Skeletal muscle satellite cell (primary cell): ENCODE results near the gene PGM5.

Source experiments
- H3K27me3 ChIP-seq: 2 replicates; pipeline ENCODE4 v1.7.0; 2013; ENCODE audit warnings: low read length; ENCODE audit not compliant: control insufficient read depth, insufficient read depth
- H3K36me3 ChIP-seq: 2 replicates; pipeline ENCODE4 v1.7.0; 2013; ENCODE audit warnings: mild to moderate bottlenecking, control low read depth, low read length; ENCODE audit not compliant: insufficient read depth
- H3K4me1 ChIP-seq: 2 replicates; pipeline ENCODE4 v1.7.0; 2013; ENCODE audit warnings: low read length; ENCODE audit not compliant: control insufficient read depth, insufficient read depth
- H3K4me2 ChIP-seq: 2 replicates; pipeline ENCODE4 v1.7.0; 2013; ENCODE audit warnings: mild to moderate bottlenecking, low read length
- H3K4me3 ChIP-seq: 2 replicates; pipeline ENCODE4 v1.7.0; 2013; ENCODE audit warnings: low read length
- H3K9ac ChIP-seq: 2 replicates; pipeline ENCODE4 v1.7.0; 2013; ENCODE audit warnings: mild to moderate bottlenecking, low read depth, low read length, moderate library complexity
- H3K9me3 ChIP-seq: replicated peaks from 2 replicates; pipeline ENCODE4 v1.7.0; 2013; ENCODE audit warnings: mild to moderate bottlenecking, control low read depth, low read length

Gene PGM5

GRCh38 chr9:68454579-68455334 is 98.3 kb downstream of the PGM5 start:
- H3K4me3 ChIP-seq, result no peak overlapping the region
- no peak overlapping the region for H3K4me2 ChIP-seq
- no peak overlapping the region for H3K9ac ChIP-seq
- no peaks in the 10 kb centered on the region for H3K4me1 ChIP-seq
- H3K27me3 ChIP-seq, result no peaks in the 10 kb centered on the region
- H3K9me3 ChIP-seq, result no peaks in the 10 kb centered on the region
- H3K36me3 ChIP-seq, result no peaks in the 10 kb centered on the region

GRCh38 chr9:68455451-68455850 is 99.0 kb downstream of the PGM5 start:
- no peak overlapping the region for H3K4me3 ChIP-seq
- no peaks in the 10 kb centered on the region for H3K36me3 ChIP-seq
- no peaks in the 10 kb centered on the region for H3K9me3 ChIP-seq
- no peaks in the 10 kb centered on the region for H3K27me3 ChIP-seq
- no peak overlapping the region for H3K9ac ChIP-seq
- H3K4me1 ChIP-seq, result no peaks in the 10 kb centered on the region
- H3K4me2 ChIP-seq, result no peak overlapping the region

- no peak overlapping the region for H3K4me2 ChIP-seq
- no peaks in the 10 kb centered on the region for H3K27me3 ChIP-seq
- no peak overlapping the region for H3K4me3 ChIP-seq
- no peak overlapping the region for H3K9ac ChIP-seq
- H3K4me1 ChIP-seq, result no peaks in the 10 kb centered on the region
- H3K9me3 ChIP-seq, result no peaks in the 10 kb centered on the region
- no peaks in the 10 kb centered on the region for H3K36me3 ChIP-seq
These were observed 101.4 kb downstream of the PGM5 start for GRCh38 chr9:68457803-68458202.

- Histone ChIP-seq H3K4me2 (no peak overlapping the region), H3K9me3 (no peaks in the 10 kb centered on the region), H3K4me1 (no peaks in the 10 kb centered on the region), H3K4me3 (no peak overlapping the region), H3K27me3 (no peaks in the 10 kb centered on the region), H3K9ac (no peak overlapping the region), H3K36me3 (no peaks in the 10 kb centered on the region)
These were observed 102.5 kb downstream of the PGM5 start for GRCh38 chr9:68458918-68459317.

- Histone ChIP-seq H3K4me3 (no peak overlapping the region), H3K9me3 (no peaks in the 10 kb centered on the region), H3K4me2 (no peak overlapping the region), H3K36me3 (no peaks in the 10 kb centered on the region), H3K27me3 (no peaks in the 10 kb centered on the region), H3K9ac (no peak overlapping the region), H3K4me1 (no peaks in the 10 kb centered on the region)
These were observed 105.8 kb downstream of the PGM5 start for GRCh38 chr9:68462105-68462775.

GRCh38 chr9:68470067-68470466 is 113.7 kb downstream of the PGM5 start:
- no peaks in the 10 kb centered on the region for H3K27me3 ChIP-seq
- H3K4me3 ChIP-seq, result no peak overlapping the region
- H3K36me3 ChIP-seq, result no peaks in the 10 kb centered on the region
- H3K9ac ChIP-seq, result no peak overlapping the region
- no peaks in the 10 kb centered on the region for H3K4me1 ChIP-seq
- no peaks in the 10 kb centered on the region for H3K9me3 ChIP-seq
- H3K4me2 ChIP-seq, result no peak overlapping the region

- Histone ChIP-seq H3K36me3 (no peaks in the 10 kb centered on the region), H3K4me2 (no peak overlapping the region), H3K27me3 (no peaks in the 10 kb centered on the region), H3K9ac (no peak overlapping the region), H3K4me1 (no peaks in the 10 kb centered on the region), H3K9me3 (no peaks in the 10 kb centered on the region), H3K4me3 (no peak overlapping the region)
These were observed 114.2 kb downstream of the PGM5 start for GRCh38 chr9:68470634-68471033.

GRCh38 chr9:68472119-68472518 is 115.7 kb downstream of the PGM5 start:
- Histone ChIP-seq H3K36me3 (no peaks in the 10 kb centered on the region), H3K9me3 (no peaks in the 10 kb centered on the region), H3K27me3 (no peaks in the 10 kb centered on the region), H3K4me2 (no peak overlapping the region), H3K4me1 (no peaks in the 10 kb centered on the region), H3K4me3 (no peak overlapping the region), H3K9ac (no peak overlapping the region)

GRCh38 chr9:68473790-68474189 is 117.4 kb downstream of the PGM5 start:
- Histone ChIP-seq H3K4me3 (no peak overlapping the region), H3K4me1 (no peaks in the 10 kb centered on the region), H3K27me3 (no peaks in the 10 kb centered on the region), H3K36me3 (no peaks in the 10 kb centered on the region), H3K4me2 (no peak overlapping the region), H3K9ac (no peak overlapping the region), H3K9me3 (no peaks in the 10 kb centered on the region)

- Histone ChIP-seq H3K9me3 (no peaks in the 10 kb centered on the region), H3K4me3 (no peak overlapping the region), H3K27me3 (no peaks in the 10 kb centered on the region), H3K4me1 (no peaks in the 10 kb centered on the region), H3K4me2 (no peak overlapping the region), H3K9ac (no peak overlapping the region), H3K36me3 (no peaks in the 10 kb centered on the region)
These were observed 120.0 kb downstream of the PGM5 start for GRCh38 chr9:68476422-68476821.

GRCh38 chr9:68476847-68477246 is 120.4 kb downstream of the PGM5 start:
- Histone ChIP-seq H3K27me3 (no peaks in the 10 kb centered on the region), H3K36me3 (no peaks in the 10 kb centered on the region), H3K4me3 (no peak overlapping the region), H3K9ac (no peak overlapping the region), H3K4me2 (no peak overlapping the region), H3K9me3 (no peaks in the 10 kb centered on the region), H3K4me1 (no peaks in the 10 kb centered on the region)

- H3K36me3 ChIP-seq, result no peaks in the 10 kb centered on the region
- H3K4me2 ChIP-seq, result no peak overlapping the region
- H3K9me3 ChIP-seq, result no peaks in the 10 kb centered on the region
- no peak overlapping the region for H3K9ac ChIP-seq
- H3K27me3 ChIP-seq, result no peaks in the 10 kb centered on the region
- H3K4me1 ChIP-seq, result no peaks in the 10 kb centered on the region
- H3K4me3 ChIP-seq, result no peak overlapping the region
These were observed 124.4 kb downstream of the PGM5 start for GRCh38 chr9:68480807-68481206.
